ENCODE measurements around the gene DCXR. TPM values are rescaled to one million over a fixed set of nuclear protein-coding genes. Genes with fewer than 3 reads are reported as not detected.

DCXR gene
- total and polyA plus RNA-seq, 2 of the 13 experiments (the other 11 are each of a cell fraction or from before 2014, with no cell fraction given) = 287 to 311 TPM

- TF ChIP-seq STAT5B (CRISPR knock-in tag; IDR thresholded peaks at IDR 0.05) = no peak
- no peak for TF ChIP-seq ERF (CRISPR knock-in tag; IDR thresholded peaks at IDR 0.05)
- TF ChIP-seq STAG1 (CRISPR knock-in tag; IDR thresholded peaks at IDR 0.05) = no peak
- TF ChIP-seq MYC (CRISPR knock-in tag; IDR thresholded peaks at IDR 0.05; ENCODE audit: borderline replicate concordance) = peak; percentile 52; the same call in 1 of the 2 replicates
- no peak for TF ChIP-seq BCL6 (CRISPR knock-in tag; IDR thresholded peaks at IDR 0.05)
- TF ChIP-seq ZSCAN21 (CRISPR knock-in tag; IDR thresholded peaks at IDR 0.05; ENCODE audit: borderline replicate concordance) = no peak
- TF ChIP-seq TRIM22 (IDR thresholded peaks at IDR 0.05) = no peak
- TF ChIP-seq FOXK1 (CRISPR knock-in tag; IDR thresholded peaks at IDR 0.05; ENCODE audit: borderline replicate concordance, low read depth) = peak; percentile 16
- TF ChIP-seq ZSCAN31 (CRISPR knock-in tag; IDR thresholded peaks at IDR 0.05; ENCODE audit: low read depth) = peak; percentile 27; the same call in 1 of the 2 replicates
- TF ChIP-seq ZNF331 (CRISPR knock-in tag; IDR thresholded peaks at IDR 0.05) = no peak
- no peak for TF ChIP-seq GPN1 (CRISPR knock-in tag; IDR thresholded peaks at IDR 0.05; ENCODE audit: borderline replicate concordance)
- no peak for TF ChIP-seq SMARCE1 (IDR thresholded peaks at IDR 0.05; ENCODE audit: borderline replicate concordance)
- no peak for TF ChIP-seq DPF2 (CRISPR knock-in tag; IDR thresholded peaks at IDR 0.05; ENCODE audit: borderline replicate concordance, low read depth)
- TF ChIP-seq TFE3 (CRISPR knock-in tag; IDR thresholded peaks at IDR 0.05) = no peak
- no peak for TF ChIP-seq SETDB1 (CRISPR knock-in tag; IDR thresholded peaks at IDR 0.05; ENCODE audit: borderline replicate concordance)
- no peak for TF ChIP-seq NCOR1 (IDR thresholded peaks at IDR 0.05; ENCODE audit: borderline replicate concordance, low read length)
- TF ChIP-seq ZFP37 (CRISPR knock-in tag; IDR thresholded peaks at IDR 0.05; ENCODE audit: borderline replicate concordance) = no peak
- TF ChIP-seq TAF1 (CRISPR knock-in tag; IDR thresholded peaks at IDR 0.05) = peak; percentile 26; the same call in 1 of the 2 replicates
- no peak for TF ChIP-seq ZNF17 (CRISPR knock-in tag; IDR thresholded peaks at IDR 0.05)
- no peak for TF ChIP-seq ZBTB2 (CRISPR knock-in tag; IDR thresholded peaks at IDR 0.05; ENCODE audit: low read depth)
- no peak for TF ChIP-seq ATM (IDR thresholded peaks at IDR 0.05; ENCODE audit: borderline replicate concordance)
- TF ChIP-seq ZNF512B (CRISPR knock-in tag; IDR thresholded peaks at IDR 0.05; ENCODE audit: borderline replicate concordance) = no peak
- TF ChIP-seq AGO2 (optimal IDR thresholded peaks at IDR 0.05; ENCODE audit: low read depth, low read length) = peak; percentile 98
Observed at GRCh38 chr17:81998691-81999438, 38.6 kb downstream of the DCXR start (continued).
